Endometrium (tissue), 2 donors: ENCODE measurements around the gene CA9.

Experiments
- FAIRE-seq: peaks from 2 replicates; lab custom pipeline; 2012; peaks lifted over from hg19 to GRCh38; lab: Jason Lieb, UNC
- donor health status: control.
- donor health status: control.

CA9 gene

DNA sequence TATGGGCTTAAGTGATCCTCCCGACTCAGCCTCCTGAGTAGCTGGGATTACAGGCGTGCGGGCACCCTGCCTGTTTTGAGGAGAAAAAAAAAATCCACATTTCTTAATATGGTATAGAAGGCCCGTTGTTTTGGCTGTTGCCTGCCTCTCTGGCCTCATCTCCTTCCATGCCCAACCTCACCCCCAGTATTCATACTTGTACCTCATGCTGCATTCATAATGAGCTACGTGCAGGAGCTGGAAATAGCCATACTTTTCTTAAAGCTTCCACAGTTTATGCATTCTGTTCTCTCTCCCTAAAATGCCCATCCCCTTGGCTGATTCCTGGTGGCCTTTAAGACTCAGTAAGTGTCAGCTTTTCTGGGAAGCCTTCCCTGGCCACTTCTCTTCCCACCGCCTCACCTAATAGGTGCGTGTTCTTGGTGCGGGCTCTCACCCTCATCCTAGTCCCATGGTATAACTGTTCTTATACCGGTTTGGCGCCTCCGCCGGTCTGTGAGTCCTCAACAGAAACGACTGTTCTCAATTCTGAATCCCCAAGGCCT, 18.1 kb downstream of the CA9 start:
- FAIRE-seq: no peak

DNA sequence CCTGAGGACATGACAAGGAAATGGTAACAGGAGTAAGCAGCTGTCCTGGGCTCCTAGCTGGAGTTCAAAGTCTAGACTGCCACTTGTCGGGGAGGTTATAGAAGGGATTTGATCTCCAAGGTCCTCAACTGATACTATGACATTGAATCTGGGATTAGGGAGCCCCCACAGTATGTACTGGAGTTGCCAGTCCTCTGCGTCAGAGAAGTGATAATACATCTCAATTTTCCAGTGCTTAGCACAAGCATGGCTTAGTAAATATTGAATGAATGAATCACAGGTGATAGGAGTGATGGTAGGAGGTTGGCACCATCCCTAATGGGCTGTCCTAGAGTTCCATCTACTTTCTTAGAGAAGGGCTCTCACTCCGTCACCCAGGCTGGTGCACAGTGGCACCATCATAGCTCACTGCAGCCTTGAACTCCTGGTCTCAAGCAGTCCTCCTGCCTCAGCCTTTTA, 22.2 kb downstream of the CA9 start:
- FAIRE-seq: no peak

DNA sequence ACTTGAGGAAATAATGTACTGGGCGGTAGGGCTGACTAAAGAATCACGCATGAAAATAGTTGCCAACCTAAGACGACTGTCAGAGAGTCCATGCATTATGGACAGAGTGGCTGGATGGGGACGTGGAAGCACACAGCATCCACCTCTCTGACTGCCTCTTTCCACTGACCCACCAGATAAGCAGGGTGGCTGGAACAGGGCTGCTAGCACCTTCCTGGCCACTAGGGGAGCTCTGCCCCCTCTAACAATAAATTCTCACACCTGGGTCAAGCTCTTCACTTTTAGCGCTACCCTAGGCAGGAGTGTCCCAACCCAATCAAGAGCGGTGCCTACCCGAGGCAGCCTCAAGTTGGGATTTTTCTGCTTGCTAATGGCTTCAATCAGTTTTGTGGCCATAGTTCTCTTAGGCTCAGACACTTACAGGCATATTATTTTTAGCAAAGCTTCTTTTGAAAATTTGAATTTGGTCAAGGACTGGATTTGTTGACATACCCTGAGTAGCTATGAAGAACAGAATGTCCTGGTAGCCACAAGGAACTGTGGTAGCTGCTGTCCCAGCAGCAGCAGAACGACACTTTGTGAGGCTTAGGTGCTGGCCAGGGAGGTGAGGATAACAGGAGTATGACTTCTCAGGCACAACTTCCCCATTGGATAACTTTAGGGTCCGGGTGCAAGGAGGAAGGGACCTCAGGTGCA, 22.9 kb downstream of the CA9 start:
- FAIRE-seq: no peak

DNA sequence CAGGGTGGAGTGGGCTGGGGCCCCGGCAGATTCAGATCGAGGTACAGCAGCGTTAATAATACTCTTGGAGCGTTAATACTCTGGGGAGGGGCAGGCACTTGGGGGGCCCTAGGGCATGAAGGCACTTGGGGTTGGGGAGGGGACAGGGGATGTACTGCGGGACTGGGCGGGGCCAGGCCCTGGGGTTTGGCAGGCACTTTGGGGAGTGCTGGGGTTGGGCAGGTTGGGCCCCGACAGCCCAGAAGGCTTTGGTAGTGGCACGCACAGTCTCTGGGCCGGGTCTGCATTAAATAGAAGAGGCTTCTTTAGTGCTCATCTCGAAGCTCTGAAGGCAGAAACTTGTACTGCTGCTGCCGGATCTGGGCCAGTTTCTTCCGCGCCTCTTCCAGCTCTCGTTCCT, 23.8 kb downstream of the CA9 start:
- FAIRE-seq: no peak

DNA sequence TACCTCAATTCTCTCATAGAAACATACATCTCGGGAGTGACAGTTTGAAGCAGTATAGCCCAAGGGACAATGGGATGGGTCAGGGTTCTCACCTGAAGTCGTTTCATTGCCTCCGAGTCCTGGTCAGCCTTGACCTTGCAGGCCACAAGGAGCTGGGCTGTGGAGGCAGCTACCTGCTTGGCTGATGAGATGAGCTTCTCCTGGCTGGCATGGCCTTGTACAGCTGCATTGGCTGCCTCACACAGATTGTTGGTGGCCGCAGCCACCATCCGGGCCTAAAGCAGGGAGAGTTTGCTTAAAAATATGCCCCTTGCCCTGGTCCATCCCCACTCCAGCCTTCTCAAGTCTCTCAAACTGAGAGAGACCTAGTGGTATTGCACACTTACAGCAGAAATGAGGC, 24.5 kb downstream of the CA9 start:
- FAIRE-seq: no peak

DNA sequence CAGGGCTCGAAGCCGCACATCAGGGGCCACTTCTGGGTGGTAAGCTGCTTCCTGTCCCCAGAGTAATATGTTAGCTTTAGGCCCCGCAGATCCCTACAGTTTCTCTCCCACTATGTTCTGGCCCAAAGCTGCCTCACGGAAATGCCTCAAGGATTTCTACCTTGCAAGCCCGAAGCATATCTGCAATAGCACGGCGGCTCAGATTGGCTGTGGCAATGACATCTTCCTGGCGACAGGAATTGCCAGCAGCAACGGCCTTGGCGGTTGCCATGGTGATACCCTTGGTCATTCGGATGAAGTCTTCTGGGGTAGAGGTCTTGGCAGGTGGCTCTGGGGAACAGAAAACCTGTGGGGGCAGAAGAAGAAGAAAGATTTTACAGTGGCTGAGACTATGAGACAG, 26.3 kb downstream of the CA9 start:
- FAIRE-seq: no peak

DNA sequence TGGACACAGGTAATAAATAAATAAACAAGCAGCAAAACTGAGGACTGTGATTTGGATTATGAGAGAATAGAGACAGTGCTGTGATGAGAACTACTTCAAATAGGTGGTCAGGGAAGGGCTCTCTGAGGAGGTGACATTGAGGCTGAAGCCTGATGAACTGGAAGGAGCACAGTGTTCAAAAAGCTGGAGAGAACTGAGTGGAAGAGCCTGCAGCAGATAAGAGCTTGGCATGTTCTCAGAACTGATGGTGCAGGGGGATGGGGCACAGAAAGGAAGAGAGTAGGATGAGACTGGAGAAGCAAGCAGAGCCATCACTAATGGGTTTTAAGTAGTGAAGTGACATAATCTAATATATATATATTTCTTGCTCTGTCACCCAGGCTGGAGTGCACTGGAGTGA, 27.2 kb downstream of the CA9 start:
- FAIRE-seq: no peak

DNA sequence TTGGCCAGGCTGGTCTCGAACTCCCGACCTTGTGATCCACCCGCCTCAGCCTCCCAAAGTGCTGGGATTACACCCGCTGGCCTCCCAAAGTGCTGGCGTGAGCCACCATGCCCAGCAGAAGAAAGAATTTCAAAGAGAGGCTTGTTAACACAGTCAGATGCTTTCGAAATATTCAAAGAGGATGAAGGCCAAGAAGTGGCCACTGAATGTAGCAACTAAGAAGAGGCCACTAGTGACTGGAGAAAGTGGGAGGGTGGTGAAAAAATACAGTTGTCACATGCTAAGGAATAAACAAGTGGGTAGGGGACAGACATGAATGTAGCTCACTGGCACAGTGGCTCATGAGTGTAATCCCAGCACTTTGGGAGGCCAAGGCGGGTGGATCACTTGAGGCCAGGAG, 29.0 kb downstream of the CA9 start:
- no peak for FAIRE-seq

DNA sequence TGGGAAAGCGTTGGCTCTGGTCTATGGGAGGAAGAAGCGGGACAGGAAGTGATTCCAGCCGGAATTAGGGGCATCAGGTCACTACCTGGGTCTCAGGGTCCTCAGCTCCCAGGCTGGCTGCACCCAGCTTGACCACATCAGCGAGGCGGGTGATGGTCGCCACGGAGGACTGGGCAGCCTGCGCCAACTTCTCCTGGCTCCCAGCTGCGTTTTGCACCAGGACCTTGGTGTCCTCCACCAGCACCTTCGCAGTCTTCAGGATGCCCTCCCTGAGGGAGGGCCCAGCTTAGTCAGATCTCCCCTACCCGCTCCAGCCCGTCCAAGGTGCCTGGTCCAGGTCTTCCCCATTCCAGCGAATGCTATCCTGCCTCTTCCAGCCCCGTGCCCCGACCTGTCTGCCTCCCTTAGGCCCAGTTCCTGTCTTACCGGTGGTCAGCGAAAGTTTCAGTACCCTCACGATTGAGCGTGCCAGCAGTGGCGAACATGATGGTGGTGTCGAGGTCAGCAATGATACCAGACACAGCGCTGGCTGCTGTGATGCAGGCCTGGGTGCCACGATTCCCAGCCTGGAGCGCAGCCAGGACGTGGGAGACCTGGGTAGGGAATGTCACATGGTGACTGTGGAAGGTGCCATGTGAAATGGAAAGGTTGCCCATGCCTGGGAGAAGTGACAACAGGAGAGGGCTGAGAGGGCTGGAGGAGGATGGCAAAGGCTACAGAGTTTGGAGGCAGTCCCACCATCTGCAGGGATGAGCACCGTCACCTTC, 30.4 kb downstream of the CA9 start:
- no peak for FAIRE-seq

DNA sequence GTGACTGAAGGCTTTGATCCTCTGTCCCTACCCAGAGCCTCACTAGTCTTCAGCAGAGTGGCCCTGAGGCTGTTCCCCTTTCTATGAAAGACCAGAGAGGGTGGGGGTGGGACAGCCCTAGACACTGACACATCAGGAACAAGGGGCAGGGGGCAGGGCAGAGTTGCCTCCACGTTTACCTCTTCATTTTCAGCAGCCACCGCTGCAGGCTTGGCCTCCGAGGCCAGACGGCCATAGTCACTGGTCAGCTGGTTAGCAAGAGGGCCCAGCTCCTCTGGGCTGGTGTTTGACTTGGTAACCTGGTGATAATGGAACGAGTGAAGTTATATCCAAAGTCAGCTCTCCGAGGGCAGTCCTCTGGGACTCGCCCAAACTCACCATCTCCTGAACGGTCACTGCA, 31.6 kb downstream of the CA9 start:
- FAIRE-seq: no peak

DNA sequence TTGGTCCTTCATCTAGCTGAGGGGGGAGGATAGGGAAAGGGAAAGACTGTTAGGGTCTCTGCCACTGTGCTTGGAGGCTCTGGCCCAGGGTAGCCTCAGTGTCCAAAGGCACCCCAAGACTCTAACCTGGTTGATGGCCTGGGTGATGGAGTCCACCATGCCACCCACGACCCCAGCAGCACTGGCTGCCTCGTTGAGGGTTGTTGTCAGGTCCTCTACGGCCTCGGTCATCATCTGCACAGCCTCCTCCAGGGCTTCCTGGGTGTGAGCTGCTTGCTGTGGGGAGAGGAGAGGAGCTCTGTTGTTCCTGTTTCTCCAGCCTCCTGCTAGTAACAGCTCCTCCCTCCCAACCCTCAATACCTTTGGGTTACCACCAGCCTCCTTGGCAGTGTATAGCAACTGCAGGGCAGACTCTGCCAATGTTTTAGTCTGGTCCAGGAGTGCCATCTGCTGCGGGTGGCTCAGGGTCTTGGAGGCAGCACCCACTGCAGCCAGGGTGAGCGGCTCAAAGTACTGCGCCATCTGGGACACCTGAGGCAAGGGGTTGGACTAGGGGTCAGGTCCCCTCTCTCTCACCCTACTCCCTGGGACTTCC, 32.2 kb downstream of the CA9 start:
- FAIRE-seq: no peak

DNA sequence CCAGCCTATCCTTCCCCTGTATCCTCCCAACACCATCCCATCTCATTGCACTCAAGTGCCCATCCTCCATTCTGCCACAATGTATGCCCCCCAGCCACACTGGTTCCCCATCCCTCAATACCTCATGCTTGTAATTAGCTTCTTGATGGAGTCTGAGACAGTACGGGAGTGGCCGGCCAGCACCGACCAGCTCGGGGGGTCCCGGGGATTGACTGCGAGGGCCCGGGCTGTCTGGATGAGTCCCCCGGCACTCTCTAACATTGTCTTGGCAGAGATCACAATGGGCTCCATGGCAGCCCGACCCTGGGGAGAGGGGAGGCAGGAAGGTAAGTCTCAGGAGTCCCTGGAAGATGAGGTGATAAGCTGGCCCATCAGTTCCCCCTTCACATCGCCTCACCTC, 33.2 kb downstream of the CA9 start:
- FAIRE-seq: no peak

DNA sequence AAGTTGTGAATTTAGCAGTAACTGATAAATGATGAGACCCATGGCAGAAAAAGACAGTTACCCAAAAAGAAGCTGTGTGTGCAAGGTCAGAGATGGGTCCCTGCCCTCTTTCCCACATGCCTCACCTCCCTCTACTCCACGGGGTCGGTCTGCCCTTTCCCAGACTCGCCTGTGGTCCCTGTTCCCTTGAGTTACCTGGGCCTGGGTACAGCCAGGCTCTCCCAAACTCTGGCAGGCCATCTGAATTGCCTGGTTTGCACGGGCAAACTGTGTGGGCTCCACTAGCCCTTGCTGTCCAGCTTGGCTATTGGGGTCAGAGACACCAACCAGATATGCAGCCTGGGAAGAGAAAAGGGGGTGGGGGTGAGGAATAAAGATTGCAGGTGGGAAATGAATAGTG, 34.4 kb downstream of the CA9 start:
- FAIRE-seq: no peak

DNA sequence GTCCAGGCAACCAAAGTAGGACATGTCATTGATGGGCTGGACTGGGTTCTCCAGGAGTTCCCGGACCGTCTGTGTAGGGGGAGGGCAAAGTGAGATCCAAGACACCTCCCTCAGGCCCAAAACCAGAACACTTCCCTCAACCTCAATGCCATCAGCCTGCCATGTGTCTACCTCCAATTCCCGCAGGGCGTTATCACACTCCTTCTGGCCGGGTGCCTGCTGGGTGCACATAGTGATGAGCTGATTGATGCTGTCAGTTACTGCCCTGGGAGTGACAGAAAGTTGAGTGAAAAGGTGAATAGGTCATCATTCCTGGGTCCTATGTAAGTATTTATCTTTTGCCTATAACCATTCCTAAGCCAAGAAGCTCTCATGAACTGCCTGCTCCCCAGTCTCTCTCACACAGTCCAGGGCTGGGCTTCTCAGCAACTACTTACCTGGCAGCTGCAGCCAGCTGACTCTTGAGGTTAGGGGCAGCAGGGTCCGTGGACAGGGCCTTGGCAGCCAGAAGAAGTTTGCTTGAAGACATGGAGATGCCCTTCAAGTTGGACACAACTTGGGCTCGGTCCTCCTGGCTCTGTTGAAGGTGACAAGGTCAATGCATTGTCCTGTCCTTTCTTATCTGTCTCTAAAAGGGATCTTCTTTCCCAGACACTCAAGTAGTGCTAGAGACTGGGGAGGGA, 37.2 kb downstream of the CA9 start:
- FAIRE-seq: no peak

DNA sequence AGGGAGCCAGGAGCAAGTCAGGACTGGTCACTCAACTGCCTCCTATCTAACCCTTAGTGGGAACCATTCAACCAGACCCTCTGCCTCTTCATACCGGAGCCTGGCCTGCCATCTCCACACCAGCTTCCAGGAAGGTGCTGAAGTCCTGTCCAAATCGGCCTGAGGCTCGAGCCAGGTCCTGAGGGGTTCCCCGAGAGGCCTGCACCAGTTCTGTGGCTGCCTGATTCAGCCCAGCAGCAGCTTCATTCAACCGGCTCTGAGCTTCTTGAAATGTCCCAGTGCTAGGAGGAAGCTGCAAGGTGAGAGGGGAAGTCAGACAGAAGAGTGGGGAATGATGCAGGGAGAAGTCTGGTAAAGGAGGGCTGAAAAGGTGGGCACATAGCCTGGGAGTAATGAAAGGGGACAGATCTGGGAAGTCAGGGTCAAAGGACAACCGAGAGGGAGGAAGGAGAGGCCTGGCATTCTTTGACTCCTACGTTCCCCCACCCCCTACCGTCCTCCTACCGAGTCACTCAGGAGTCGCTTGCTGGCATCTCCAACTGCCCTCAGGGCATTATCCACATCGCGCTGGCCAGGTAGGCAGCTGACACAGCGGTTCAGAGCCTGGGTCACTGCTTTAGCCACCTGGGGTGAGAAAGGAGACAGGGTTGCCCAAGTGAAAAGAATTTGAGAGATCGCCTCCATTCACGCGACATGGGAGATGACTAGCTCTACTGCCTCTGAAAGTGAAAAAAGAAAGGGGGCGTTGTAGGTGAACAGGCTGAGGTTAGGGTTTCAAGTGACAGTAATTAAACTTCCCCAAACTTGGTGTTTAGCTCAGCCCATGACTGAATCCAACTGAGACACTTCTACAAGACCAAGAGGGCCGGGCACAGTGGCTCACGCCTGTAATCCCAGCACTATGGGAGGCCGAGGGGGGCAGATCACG, 38.0 kb downstream of the CA9 start:
- FAIRE-seq: no peak

DNA sequence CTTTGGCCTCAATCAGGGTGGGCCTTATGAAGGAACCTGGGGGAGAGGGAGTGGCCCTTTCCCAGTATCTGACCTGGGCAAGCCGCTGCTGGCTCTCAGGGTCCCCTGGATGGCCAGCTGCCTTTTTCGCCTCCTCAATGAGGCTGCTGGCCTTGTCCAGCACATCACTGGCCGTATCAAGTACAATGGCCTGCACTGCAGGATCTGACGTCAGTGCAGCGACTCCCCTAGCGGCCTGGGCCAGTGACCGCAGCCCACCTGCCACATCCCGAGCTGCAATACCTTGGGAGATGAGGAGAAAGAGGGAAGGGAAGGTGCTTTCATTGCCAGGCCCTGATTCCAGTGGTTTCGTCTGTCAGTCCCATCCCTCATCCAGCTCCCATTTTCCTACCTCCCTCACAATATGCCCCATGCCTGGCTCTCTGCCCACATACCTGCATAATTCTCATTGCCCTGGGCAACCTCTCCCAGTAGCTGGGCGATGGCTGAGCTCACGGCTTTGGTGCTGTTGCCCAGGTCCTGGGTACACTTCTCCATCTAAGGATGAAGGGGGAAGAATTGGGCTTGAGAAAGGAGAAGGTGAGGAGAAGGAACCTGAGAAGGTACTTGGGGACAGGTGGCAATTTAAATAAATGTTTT, 39.2 kb downstream of the CA9 start:
- no peak for FAIRE-seq

DNA sequence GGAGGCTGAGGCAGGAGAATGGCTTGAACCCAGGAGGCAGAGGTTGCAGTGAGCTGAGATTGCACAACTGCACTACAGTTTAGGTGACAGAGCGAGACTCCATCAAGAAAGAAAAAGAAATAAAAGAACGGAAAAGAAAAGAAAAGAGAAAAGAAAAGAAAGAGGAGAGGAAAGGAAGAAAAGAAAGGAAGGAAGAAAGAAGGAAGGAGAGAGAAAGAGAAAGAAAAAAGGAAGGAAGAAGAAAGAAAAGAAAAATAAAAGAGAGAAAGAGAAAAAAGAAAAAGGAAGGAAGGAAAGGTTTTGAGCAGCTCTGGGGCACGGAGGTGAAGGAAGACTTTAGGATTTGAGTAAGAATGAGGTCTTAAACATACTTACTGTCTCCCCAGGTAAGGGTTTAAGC, 39.9 kb downstream of the CA9 start:
- no peak for FAIRE-seq

DNA sequence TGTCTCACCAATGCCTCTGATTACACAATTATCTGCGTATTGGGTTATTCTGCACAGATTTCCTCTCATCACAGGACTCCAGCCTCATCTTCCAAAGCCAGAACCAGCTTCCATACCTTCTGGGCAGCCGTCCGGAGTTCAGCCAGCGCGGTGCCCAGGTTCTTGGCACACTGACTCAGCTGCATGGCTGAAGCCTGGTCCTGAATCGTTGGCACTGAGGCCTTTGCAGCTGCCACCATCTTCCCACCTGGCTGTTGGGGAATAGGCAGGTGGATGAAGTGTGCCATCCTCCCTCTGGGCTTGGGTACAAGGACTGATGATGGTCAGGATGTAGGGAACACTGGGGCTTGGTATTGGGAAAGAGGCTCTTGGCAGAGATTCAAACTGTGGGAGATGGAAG, 40.4 kb downstream of the CA9 start:
- no peak for FAIRE-seq

DNA sequence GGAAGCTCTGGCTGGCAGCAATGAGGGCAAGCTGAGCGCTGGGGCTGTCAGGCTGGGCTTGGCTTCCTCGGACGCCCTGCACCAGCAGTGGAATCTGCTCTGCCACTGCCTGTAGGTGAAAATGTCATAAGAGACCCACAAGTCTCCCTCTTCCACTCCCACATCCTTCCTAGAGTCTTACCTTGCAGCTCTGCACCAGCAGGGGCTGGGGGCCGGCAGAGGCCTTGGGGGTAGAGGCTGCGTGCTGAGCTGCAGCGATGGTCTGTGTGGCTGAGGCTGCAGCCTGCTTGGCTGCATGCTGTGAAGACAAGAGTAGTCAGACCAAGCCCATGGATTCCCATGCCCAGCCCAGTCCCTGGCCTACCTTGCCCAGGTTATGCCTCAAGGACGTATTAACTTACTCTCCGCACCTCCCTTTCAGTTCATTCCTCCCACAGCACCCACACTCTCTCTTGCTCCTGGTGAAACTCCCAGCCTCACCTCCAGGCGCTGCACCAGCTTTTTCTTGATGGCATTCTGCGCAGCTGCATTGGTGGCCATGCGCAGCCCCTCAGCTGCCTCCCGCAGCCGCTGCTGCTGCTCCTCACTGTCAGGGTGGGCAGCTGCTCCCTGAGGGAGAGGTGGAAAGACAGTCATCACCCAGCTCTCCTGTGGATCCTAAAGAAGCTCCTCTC, 41.0 kb downstream of the CA9 start:
- FAIRE-seq: no peak

DNA sequence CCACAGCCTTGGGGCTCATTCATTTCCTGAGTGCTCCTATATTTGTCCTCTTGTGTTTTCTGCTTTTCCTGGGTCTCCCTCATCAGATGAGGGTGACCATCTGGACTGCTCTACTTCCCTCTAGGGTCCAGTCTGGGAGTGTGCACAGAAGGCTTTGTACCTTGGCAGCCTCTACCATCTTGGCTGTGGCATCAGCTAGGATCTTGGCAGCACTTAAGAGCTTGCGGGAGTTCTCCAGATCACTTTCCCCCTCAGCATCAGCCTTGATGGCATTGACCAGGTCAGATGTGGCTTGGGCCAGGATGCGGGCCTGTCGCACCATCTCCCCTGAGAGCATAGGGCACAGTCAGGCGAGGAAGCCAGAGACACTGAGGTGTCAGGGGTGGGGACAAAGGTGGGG, 42.5 kb downstream of the CA9 start:
- FAIRE-seq: no peak
